Fibroblast of the aortic adventitia (primary cell): Measurements from ENCODE around the gene ADD2. TPM values are rescaled to one million over a fixed set of nuclear protein-coding genes. Genes with fewer than 3 reads are reported as not detected.
"Not testable (repeated sequence)": the region's sequence is repeated elsewhere in the genome, so short reads cannot be mapped to it uniquely, and the experiment has no call there.

ENCODE experiments used
- DNase-seq: peaks from one replicate; pipeline ENCODE4 v3.0.0-alpha.2; 2010; ENCODE audit warnings: low read depth
- H3K4me3 ChIP-seq: 2 replicates; pipeline ENCODE4 v1.5.1; 2011; ENCODE audit warnings: low read depth, mild to moderate bottlenecking, control low read depth, low read length, moderate library complexity
- total RNA-seq: library from RNA; depleted of rRNA; stranded (reverse); fragments of >200 nt; gene quantifications from 2 replicates; pipeline ENCODE4 v1.2.3, GENCODE V29; 2012; ENCODE audit warnings: low replicate concordance
- TF ChIP-seq, protein P1 (sequence below): IDR thresholded peaks from 2 replicates; pipeline ENCODE4 v1.5.1; 2011; ENCODE audit warnings: mild to moderate bottlenecking, low read length, control low read depth, inconsistent platforms; ENCODE audit not compliant: insufficient read depth

Gene ADD2
- total RNA-seq, 1 donor, result 0.36 TPM

DNA sequence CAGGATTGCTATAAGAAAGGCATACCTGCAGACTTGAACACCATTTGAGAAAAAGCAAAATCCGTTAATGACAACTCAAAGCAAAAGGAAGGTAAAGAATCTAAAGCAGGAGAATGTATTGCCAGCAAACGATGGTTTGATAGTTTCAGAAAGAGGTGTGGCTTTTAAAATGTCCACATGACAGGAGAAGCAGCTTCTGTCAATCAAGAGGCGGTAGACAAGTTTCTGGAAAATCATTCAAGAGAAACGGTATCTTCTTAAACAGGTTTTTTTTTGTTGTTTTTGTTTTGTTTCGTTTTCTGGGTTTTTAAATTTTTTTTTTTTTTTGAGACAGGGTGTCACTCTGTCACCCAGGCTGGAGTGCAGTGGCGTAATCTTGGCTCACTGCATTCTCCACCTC lies 38.6 kb upstream of the ADD2 start:
- no peak for DNase-seq
- no peak overlapping the region for H3K4me3 ChIP-seq
- TF ChIP-seq, protein P1, sequence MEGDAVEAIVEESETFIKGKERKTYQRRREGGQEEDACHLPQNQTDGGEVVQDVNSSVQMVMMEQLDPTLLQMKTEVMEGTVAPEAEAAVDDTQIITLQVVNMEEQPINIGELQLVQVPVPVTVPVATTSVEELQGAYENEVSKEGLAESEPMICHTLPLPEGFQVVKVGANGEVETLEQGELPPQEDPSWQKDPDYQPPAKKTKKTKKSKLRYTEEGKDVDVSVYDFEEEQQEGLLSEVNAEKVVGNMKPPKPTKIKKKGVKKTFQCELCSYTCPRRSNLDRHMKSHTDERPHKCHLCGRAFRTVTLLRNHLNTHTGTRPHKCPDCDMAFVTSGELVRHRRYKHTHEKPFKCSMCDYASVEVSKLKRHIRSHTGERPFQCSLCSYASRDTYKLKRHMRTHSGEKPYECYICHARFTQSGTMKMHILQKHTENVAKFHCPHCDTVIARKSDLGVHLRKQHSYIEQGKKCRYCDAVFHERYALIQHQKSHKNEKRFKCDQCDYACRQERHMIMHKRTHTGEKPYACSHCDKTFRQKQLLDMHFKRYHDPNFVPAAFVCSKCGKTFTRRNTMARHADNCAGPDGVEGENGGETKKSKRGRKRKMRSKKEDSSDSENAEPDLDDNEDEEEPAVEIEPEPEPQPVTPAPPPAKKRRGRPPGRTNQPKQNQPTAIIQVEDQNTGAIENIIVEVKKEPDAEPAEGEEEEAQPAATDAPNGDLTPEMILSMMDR, result no peak

DNA sequence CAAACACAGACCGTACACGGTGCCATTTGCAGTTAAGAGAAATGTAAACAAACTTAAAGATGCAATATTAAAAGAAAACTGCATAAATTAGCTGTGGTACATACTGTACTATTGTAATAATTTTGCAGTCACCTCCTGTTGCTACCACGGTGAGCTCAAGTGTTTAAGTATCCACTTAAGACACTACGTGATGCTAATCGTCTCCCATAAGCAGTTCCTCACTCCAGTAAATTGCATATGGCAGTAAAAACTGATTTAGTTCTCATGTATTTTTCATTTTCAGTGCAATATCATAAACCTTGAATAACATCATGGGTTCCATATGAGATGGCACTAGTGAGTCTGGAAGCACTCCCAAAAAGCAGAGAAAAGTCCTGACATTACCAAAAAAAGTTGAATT lies 38.0 kb upstream of the ADD2 start:
- TF ChIP-seq, protein P1, result no peak
- DNase-seq, result no peak
- no peak overlapping the region for H3K4me3 ChIP-seq

DNA sequence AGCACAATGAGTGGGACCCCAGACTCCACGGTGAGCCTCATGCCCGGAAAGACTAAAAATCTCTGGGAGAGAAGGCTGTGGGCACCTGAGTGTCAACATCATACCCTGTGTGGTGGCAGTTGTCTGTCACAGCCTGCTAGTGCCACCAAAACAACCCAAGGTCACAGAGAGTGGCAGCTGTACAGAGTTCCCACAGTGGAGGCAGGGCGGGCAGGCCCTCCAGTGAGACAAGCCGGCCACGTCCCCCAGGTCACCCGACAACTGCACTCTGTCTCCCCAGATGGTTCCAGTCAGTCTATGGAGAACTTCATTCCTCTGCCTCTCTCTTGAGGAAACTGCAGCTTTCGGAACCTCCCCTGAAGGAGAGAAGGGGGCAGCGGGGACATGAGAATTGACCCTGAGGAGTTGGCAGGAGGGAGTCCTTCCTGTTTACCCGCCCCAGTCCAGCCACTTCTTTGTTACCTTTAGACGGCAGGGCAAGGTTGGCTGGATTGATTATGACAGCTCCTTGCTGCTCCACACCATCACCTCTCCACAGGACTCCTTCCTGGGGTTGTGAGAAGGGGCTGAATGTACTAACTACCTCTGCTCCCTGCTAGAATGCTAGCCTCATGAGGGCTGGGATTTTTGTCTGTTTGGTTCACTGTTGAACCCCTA lies 33.7 kb upstream of the ADD2 start:
- no peak for DNase-seq
- TF ChIP-seq, protein P1, result no peak
- no peak overlapping the region for H3K4me3 ChIP-seq

DNA sequence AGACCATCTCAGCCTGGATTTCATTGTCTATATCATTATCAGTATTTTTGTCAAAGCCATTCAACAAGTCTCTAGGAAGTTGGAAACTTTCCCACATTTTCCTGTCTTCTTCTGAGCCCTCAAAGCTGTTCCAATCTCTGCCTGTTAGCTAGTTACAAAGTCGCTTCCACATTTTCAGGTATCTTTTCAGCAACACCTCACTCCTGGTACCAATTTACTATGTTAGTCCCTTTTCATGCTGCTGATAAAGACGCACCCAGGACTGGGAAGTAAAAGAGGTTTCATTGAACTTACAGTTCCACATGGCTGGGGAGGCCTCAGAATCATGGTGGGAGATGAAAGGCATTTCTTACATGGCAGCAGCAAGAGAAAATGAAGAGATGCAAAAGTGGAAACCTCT lies 31.7 kb upstream of the ADD2 start:
- DNase-seq, result no peak
- TF ChIP-seq, protein P1, result no peak

DNA sequence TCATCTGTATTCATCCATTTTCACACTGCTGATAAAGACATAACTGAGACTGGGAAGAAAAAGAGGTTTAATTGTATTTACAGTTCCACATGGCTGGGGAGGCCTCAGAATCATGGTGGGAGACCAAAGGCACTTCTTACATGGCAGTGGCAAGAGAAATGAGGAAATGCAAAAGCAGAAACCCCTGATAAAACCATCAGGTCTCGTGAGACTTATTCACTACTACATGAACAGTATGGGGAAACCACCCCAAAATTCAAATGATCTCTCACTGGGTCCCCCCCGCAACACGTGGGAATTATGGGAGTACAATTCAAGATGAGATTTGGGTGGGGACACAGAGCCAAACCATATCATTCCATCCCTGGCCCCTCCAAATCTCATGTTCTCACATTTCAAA lies 30.0 kb upstream of the ADD2 start:
- not testable (repeated sequence) for H3K4me3 ChIP-seq, DNase-seq

More for the DNA sequence above, 31.7 kb upstream of the ADD2 start:
- H3K4me3 ChIP-seq, result no peak overlapping the region

DNA sequence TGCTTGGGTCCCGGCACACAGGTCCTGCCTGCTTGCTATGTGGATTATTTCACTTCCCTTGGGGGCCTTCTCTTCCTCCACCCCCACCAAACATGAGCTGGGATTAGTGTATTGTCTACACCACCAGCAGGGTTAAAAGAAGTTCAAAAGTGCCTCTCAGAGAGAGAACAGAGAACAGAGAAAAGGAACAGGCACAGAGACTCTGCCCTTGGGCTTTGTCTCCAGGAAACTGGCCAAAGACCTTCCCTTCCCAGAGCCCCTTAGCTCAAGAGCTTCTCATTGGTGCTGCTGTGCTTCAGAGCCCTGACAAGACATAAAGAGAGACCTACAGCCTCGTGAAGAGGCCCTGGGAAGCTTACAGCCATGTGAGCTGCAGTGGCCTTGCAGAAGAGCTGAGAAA lies 29.5 kb upstream of the ADD2 start:
- DNase-seq, result no peak
- TF ChIP-seq, protein P1, result no peak
- no peak overlapping the region for H3K4me3 ChIP-seq

DNA sequence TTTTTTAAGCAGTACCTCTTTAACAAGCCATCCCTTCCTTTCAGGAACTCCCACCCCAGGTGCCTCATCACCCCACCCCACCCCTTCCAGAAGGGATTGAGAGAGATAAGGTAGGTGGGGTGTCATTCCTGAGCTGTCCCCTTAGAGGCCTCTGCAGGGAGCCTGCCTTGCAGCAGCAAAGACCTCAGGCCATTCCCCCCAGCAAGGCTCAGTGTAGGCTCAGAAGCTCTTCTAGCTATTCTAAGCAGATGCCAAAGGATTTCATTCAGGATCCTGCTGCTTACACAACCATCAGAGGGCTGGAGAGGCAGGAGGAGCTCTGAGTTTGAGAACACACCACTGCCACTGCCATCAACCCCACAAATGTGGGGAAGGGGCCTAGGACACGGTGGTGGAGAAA lies 28.3 kb upstream of the ADD2 start:
- no peak overlapping the region for H3K4me3 ChIP-seq
- DNase-seq, result no peak
- TF ChIP-seq, protein P1, result no peak
